Measurements from ENCODE around the gene PDIA5. TPM values are rescaled to one million over a fixed set of nuclear protein-coding genes. Genes with fewer than 3 reads are reported as not detected.
A peak's percentile ranks its signal among the peaks of the same experiment; 100 is the strongest.

Gene PDIA5
- polyA plus RNA-seq, 1 donor (not counting 4 experiments of a cell fraction or from before 2014, with no cell fraction given), result 29.8 TPM

GRCh38 chr3:123025642-123026521 lies 40.9 kb upstream of the PDIA5 start:
- H3K27me3 ChIP-seq (ENCODE audit: control insufficient read depth, extremely low read depth, insufficient read depth, low read length), result peaks cover 82% of the 10 kb centered on the region
- no peak overlapping the region for H3K9ac ChIP-seq (ENCODE audit: control insufficient read depth, extremely low read depth, insufficient read depth, low read length)
- no peaks in the 10 kb centered on the region for H3K36me3 ChIP-seq (ENCODE audit: control insufficient read depth in 2 of 2, extremely low read depth in 1 of 2, insufficient read depth in 2 of 2, low read length in 2 of 2)
- H3K27ac ChIP-seq (ENCODE audit: control insufficient read depth, insufficient read depth, low read length), result no peak overlapping the region
- FAIRE-seq (no peak), DNase-seq (ENCODE audit: low read depth, low spot score) (no peak)
- H3K4me2 ChIP-seq (ENCODE audit: control insufficient read depth, extremely low read depth, insufficient read depth, low read depth, low read length), result peak overlapping the region; percentile 95
- no peak overlapping the region for H2AFZ ChIP-seq (ENCODE audit: control insufficient read depth, low read length)
- no peaks in the 10 kb centered on the region for H3K9me3 ChIP-seq (ENCODE audit: control insufficient read depth, low read depth, low read length)
- TF ChIP-seq CTCF (optimal IDR thresholded peaks at IDR 0.05 in 1 of 3, IDR thresholded peaks at IDR 0.05 in 1 of 3, conservative IDR thresholded peaks at IDR 0.05 in 1 of 3; ENCODE audit: extremely low read depth in 1 of 3, insufficient read depth in 2 of 3, low read length in 3 of 3) (no peak), EZH2 (IDR thresholded peaks at IDR 0.05; ENCODE audit: low read length) (no peak)
- H3K4me1 ChIP-seq (ENCODE audit: control insufficient read depth, extremely low read depth, insufficient read depth, low read length), result peaks cover 16% of the 10 kb centered on the region
- no peaks in the 10 kb centered on the region for H3K79me2 ChIP-seq (ENCODE audit: control insufficient read depth, insufficient read depth, low read length)
- H3K9me1 ChIP-seq (ENCODE audit: control insufficient read depth, extremely low read depth, insufficient read depth, low read length), result no peaks in the 10 kb centered on the region
- peaks cover 4% of the 10 kb centered on the region for H4K20me1 ChIP-seq (ENCODE audit: control insufficient read depth, extremely low read depth, insufficient read depth, low read length)
- dilution Hi-C loops (cut with MboI; ENCODE audit: extremely low pct_ligation_motif_present, low sequenced_read_pairs), result no loop called here
- H3K4me3 ChIP-seq (ENCODE audit: control insufficient read depth in 2 of 3, extremely low read depth in 1 of 3, insufficient read depth in 2 of 3, low read depth in 1 of 3, low read length in 3 of 3), result no peak overlapping the region

- no peaks in the 10 kb centered on the region for H3K9me1 ChIP-seq (ENCODE audit: control insufficient read depth, extremely low read depth, insufficient read depth, low read length)
- H3K4me1 ChIP-seq (ENCODE audit: control insufficient read depth, extremely low read depth, insufficient read depth, low read length), result peaks cover 16% of the 10 kb centered on the region
- peaks cover 4% of the 10 kb centered on the region for H4K20me1 ChIP-seq (ENCODE audit: control insufficient read depth, extremely low read depth, insufficient read depth, low read length)
- no peak for FAIRE-seq
- dilution Hi-C loops (cut with MboI; ENCODE audit: extremely low pct_ligation_motif_present, low sequenced_read_pairs), result no loop called here
- peak overlapping the region; percentile 52 for H2AFZ ChIP-seq (ENCODE audit: control insufficient read depth, low read length)
- peaks cover 80% of the 10 kb centered on the region for H3K27me3 ChIP-seq (ENCODE audit: control insufficient read depth, extremely low read depth, insufficient read depth, low read length)
- H3K4me2 ChIP-seq (ENCODE audit: control insufficient read depth, extremely low read depth, insufficient read depth, low read depth, low read length), result peak overlapping the region; percentile 95
- no peak for DNase-seq (ENCODE audit: low read depth, low spot score)
- peak overlapping the region; percentile 13 for H3K9ac ChIP-seq (ENCODE audit: control insufficient read depth, extremely low read depth, insufficient read depth, low read length)
- H3K9me3 ChIP-seq (ENCODE audit: control insufficient read depth, low read depth, low read length), result no peaks in the 10 kb centered on the region
- TF ChIP-seq EZH2 (IDR thresholded peaks at IDR 0.05; ENCODE audit: low read length), result peak; percentile 100
- TF ChIP-seq CTCF (optimal IDR thresholded peaks at IDR 0.05 in 1 of 3, IDR thresholded peaks at IDR 0.05 in 1 of 3, conservative IDR thresholded peaks at IDR 0.05 in 1 of 3; ENCODE audit: extremely low read depth in 1 of 3, insufficient read depth in 2 of 3, low read length in 3 of 3), result no peak
- peak overlapping the region; percentile 34 to 65 (median 63) for H3K4me3 ChIP-seq (ENCODE audit: control insufficient read depth in 2 of 3, extremely low read depth in 1 of 3, insufficient read depth in 2 of 3, low read depth in 1 of 3, low read length in 3 of 3)
- no peak overlapping the region for H3K27ac ChIP-seq (ENCODE audit: control insufficient read depth, insufficient read depth, low read length)
- no peaks in the 10 kb centered on the region for H3K79me2 ChIP-seq (ENCODE audit: control insufficient read depth, insufficient read depth, low read length)
- H3K36me3 ChIP-seq (ENCODE audit: control insufficient read depth in 2 of 2, extremely low read depth in 1 of 2, insufficient read depth in 2 of 2, low read length in 2 of 2), result no peaks in the 10 kb centered on the region
These were observed 40.1 kb upstream of the PDIA5 start for GRCh38 chr3:123026565-123027291.

Data from keratinocyte (primary cell).